ENCODE results near the gene PLXNB3. TPM values are rescaled to one million over a fixed set of nuclear protein-coding genes. Genes with fewer than 3 reads are reported as not detected.

PLXNB3 gene
- polyA plus RNA-seq (2013, experiment 1 of 2), result 1.6 TPM
- 3.6 TPM for polyA plus RNA-seq (2013, experiment 2 of 2)

DNA sequence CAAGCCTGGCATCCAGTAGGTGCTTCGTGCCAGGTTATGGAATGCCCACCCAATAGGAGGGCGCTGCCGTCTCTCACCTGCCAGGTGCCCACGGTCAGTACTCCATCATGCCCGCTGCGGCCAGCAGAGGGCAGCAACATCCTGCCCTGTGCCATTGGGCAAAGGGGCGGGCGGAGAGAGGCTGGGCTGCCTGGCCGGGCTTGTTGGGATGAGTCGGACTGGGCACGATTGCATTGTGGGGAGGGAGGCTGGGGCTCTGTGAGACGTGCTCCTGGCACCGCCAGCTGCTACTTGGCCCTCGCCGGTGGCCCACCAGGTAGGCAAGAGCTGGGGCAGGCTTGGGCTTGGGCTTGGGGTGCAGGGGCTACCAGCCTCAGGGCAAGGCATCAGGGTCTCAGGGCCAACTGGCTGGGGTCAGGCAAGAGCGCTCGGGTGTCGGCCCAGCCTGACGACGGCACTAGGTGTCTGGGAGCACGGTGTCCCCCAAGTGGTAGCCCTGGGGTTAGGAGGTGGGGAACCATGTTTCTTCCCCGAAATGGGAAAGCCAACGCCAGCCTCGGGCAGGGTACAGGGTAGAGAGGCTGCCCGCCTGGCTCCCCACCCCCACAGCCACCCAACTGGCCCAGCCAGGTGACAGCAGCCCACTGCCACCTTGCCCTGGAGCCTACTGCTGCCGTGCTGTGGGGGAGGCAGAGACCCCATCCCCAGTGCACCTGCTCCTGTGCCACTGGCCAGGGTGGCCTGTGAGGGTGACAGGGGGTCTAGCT, at the start of gene PLXNB3:
Gene PLXNB3 (plus strand): TSS at position 261 of the 767 bp plus-strand sequence. CDS start 1,287 bp downstream, outside the sequence.
- Histone ChIP-seq H3K4me1 (ENCODE audit: insufficient read depth, low read length) (peaks cover 4% of the 10 kb centered on the region; the same call in 1 of the 2 replicates), H3K4me3 (ENCODE audit: low read length) (no peak within 1 kb of the TSS; the same call in 1 of the 2 replicates), H3K27me3 (ENCODE audit: insufficient read depth, low read length) (no peaks in the 10 kb centered on the region), H3K9me3 (ENCODE audit: insufficient read depth, low read depth, low read length) (no peaks in the 10 kb centered on the region), H3K9ac (ENCODE audit: low read depth, low read length) (no peak within 1 kb of the TSS), H3K36me3 (ENCODE audit: insufficient read depth, low read length) (no peaks in the 10 kb centered on the region), H3K27ac (ENCODE audit: low read depth, low read length) (no peak within 1 kb of the TSS)
- WGBS, result 36% methylated on average over 22 of the region's 26 CpGs

DNA sequence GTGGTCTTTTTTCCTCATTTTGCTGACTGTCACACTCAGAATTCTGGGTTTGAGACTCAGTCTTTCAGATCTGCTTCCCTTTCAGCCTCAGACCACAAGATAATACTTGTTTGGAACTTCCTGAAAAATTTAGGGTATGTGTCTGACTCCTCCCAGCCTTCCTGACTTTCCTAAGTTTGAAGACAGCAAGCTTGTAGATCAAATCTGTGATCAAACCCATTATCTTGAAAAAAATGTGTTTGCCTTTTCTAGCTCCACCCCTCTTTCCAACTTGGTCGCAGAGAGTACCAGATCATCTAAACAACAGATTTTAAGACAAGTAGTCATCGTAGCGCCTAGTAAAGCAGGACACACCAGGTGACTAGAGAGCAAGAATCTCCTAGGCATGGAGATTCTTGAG, 49.8 kb upstream of the PLXNB3 start:
- 98% methylated on average over 3 of the region's 3 CpGs for WGBS
- Histone ChIP-seq H3K36me3 (ENCODE audit: insufficient read depth, low read length) (peaks cover 64% of the 10 kb centered on the region), H3K4me3 (ENCODE audit: low read length) (no peak overlapping the region), H3K9ac (ENCODE audit: low read depth, low read length) (no peak overlapping the region), H3K27me3 (ENCODE audit: insufficient read depth, low read length) (no peaks in the 10 kb centered on the region), H3K9me3 (ENCODE audit: insufficient read depth, low read depth, low read length) (no peaks in the 10 kb centered on the region), H3K27ac (ENCODE audit: low read depth, low read length) (no peak overlapping the region), H3K4me1 (ENCODE audit: insufficient read depth, low read length) (no peaks in the 10 kb centered on the region)

DNA sequence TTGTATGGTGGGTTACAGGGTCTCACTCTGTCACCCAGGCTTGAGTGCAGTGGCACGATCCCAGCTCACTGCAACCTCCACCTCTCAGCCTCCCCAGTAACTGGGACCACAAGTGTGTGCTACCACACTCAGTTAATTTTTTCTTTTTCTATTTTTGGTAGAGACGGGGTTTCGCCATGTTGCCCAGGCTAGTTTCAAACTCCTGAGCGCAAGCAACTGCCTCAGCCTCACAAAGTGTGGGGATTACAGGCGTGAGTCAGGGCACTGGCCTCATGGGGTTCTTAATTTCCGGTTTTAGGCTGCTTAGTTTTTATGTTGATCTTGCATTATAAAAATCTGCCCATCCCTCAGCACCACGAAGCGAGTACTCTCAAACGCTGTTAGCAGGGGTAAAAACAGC, 46.6 kb upstream of the PLXNB3 start:
- Histone ChIP-seq H3K4me1 (ENCODE audit: insufficient read depth, low read length) (no peaks in the 10 kb centered on the region), H3K27ac (ENCODE audit: low read depth, low read length) (no peak overlapping the region), H3K4me3 (ENCODE audit: low read length) (no peak overlapping the region), H3K27me3 (ENCODE audit: insufficient read depth, low read length) (no peaks in the 10 kb centered on the region), H3K9ac (ENCODE audit: low read depth, low read length) (no peak overlapping the region), H3K36me3 (ENCODE audit: insufficient read depth, low read length) (peaks cover 76% of the 10 kb centered on the region), H3K9me3 (ENCODE audit: insufficient read depth, low read depth, low read length) (no peaks in the 10 kb centered on the region)
- 97% methylated on average over 9 of the region's 9 CpGs for WGBS

DNA sequence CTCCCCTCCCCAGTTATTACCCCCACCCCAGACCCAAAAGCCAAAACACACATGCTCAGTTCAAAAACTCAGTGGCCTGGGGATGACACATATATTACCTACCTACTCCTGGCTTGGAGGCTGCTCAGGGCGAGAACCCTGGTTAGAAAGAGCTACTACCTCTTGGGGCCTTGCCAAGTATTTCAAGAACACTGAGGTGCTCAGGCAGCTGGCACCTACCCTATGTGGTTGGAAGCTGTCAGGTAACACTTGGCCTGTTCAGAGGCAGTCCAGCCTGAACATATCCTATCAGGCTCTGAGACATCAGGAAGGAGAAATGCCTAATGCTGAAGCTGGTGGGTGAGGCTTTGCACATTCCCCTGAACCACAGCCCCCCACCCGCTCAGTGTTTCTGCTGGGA, 44.8 kb upstream of the PLXNB3 start:
- Histone ChIP-seq H3K4me1 (ENCODE audit: insufficient read depth, low read length) (peaks cover 8% of the 10 kb centered on the region; the same call in 1 of the 2 replicates), H3K9ac (ENCODE audit: low read depth, low read length) (no peak overlapping the region), H3K27me3 (ENCODE audit: insufficient read depth, low read length) (no peaks in the 10 kb centered on the region), H3K36me3 (ENCODE audit: insufficient read depth, low read length) (peaks cover 69% of the 10 kb centered on the region), H3K4me3 (ENCODE audit: low read length) (no peak overlapping the region), H3K27ac (ENCODE audit: low read depth, low read length) (no peak overlapping the region), H3K9me3 (ENCODE audit: insufficient read depth, low read depth, low read length) (no peaks in the 10 kb centered on the region)
- WGBS, result 86% methylated on average over 2 of the region's 2 CpGs

DNA sequence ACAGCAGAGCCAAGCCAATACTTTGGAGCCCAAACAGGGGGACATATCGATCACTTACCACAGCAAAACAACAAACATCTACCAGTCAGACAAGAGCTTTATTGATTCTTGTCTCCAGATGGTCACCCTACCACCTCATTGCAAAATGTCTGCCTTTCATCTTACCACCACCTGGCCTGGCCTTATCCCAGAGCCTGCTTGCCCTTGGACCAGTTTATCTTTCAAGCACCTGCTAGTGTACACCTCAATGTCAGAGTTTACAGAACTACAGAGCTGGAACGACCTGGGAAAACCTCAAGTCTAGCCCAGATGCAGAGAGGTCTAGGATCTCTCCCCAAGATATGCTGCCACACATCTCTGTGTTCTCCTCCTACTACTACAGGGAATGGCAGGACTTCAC, 44.3 kb upstream of the PLXNB3 start:
- Histone ChIP-seq H3K27me3 (ENCODE audit: insufficient read depth, low read length) (no peaks in the 10 kb centered on the region), H3K9me3 (ENCODE audit: insufficient read depth, low read depth, low read length) (no peaks in the 10 kb centered on the region), H3K27ac (ENCODE audit: low read depth, low read length) (no peak overlapping the region), H3K36me3 (ENCODE audit: insufficient read depth, low read length) (peaks cover 64% of the 10 kb centered on the region), H3K4me1 (ENCODE audit: insufficient read depth, low read length) (peaks cover 8% of the 10 kb centered on the region; the same call in 1 of the 2 replicates), H3K4me3 (ENCODE audit: low read length) (no peak overlapping the region), H3K9ac (ENCODE audit: low read depth, low read length) (no peak overlapping the region)
- WGBS, result 97% methylated on average over 2 of the region's 2 CpGs

DNA sequence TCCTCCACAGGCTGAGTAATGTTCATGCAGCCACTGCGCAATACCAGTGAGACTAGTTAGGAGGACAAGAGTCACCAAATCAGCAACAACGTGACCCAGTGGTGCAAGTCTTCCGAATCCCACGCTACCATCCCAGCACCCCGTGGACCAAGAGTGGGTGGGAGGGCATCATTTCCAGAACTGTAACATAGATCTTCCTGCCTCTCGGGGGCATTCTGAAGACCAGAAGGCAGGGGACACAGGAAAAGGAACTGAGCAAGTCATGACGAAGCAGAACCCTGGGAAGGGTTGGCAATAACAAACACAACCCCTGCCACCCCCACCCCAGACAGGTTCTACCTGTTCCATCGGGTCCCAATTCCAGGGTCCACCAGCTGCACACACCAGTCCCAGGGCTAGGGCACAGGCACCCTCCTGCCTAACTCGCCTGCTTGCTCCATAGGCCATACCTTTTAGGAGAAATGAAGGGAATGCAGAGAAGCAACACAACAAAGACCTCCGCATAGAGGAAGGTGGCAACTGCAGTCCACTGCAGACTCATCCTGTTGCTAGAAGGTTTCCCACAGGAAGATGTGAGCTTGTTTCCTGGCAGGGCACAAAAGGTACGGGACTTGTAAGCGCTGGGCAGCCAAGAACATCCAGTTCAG, 41.2 kb upstream of the PLXNB3 start:
- 70% methylated on average over 12 of the region's 12 CpGs for WGBS
- no peaks in the 10 kb centered on the region for H3K9me3 ChIP-seq (ENCODE audit: insufficient read depth, low read depth, low read length)
- H3K9ac ChIP-seq (ENCODE audit: low read depth, low read length), result peak overlapping the region; percentile 71
- peak overlapping the region; percentile 84 for H3K4me3 ChIP-seq (ENCODE audit: low read length)
- H3K4me1 ChIP-seq (ENCODE audit: insufficient read depth, low read length), result peaks cover 13% of the 10 kb centered on the region
- H3K27ac ChIP-seq (ENCODE audit: low read depth, low read length), result no peak overlapping the region
- H3K36me3 ChIP-seq (ENCODE audit: insufficient read depth, low read length), result peaks cover 39% of the 10 kb centered on the region
- no peaks in the 10 kb centered on the region for H3K27me3 ChIP-seq (ENCODE audit: insufficient read depth, low read length)

DNA sequence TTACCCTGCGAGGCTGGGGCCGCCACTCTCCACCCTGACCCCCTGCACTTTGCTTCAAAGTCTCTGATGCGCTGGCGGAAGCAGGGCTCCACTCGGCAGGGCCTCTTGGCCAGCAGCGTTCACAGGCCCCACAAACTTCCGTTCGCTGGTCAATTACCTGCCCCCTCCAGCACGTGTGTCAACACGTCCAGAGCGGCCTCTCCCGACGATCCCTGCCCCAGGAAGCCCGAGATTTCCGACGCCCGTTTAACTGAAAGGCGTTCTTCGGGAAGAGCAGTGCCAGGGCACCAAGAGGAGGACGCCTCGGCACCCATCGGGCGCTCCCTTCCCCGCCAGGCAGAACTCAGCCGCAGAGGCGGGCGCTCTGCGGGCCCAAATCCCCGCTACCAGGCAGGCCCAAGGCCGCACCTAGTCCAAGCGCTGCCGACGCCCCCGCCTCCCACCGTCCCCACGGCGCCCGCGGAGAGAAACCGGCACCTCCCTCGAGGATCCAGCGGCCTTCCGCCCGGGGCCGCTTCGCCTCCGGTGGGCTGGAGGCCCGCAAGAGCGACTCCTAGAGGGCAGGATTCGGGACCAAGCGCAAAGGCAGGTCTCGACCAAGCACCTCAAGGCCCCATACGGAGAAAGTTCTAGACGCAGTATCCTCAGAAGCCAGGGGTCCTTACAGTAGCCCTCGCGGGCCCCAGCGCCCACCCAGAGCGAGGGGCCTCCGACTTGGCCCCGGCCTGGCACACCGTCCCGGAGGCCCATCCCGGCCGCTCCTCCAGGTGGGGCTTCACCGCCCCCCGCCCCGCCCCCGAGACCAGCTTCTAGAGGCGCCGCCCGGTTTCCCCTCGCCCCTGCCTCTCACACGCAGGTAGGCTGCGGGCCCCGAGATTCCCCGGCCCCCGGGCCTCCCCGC, 40.4 kb upstream of the PLXNB3 start:
- peak overlapping the region; percentile 68 for H3K27ac ChIP-seq (ENCODE audit: low read depth, low read length)
- WGBS, result under 1% methylated on average over 78 of the region's 78 CpGs
- peak overlapping the region; percentile 71 for H3K9ac ChIP-seq (ENCODE audit: low read depth, low read length)
- H3K9me3 ChIP-seq (ENCODE audit: insufficient read depth, low read depth, low read length), result no peaks in the 10 kb centered on the region
- peak overlapping the region; percentile 84 for H3K4me3 ChIP-seq (ENCODE audit: low read length)
- H3K27me3 ChIP-seq (ENCODE audit: insufficient read depth, low read length), result no peaks in the 10 kb centered on the region
- H3K4me1 ChIP-seq (ENCODE audit: insufficient read depth, low read length), result peaks cover 13% of the 10 kb centered on the region
- peaks cover 34% of the 10 kb centered on the region for H3K36me3 ChIP-seq (ENCODE audit: insufficient read depth, low read length)

DNA sequence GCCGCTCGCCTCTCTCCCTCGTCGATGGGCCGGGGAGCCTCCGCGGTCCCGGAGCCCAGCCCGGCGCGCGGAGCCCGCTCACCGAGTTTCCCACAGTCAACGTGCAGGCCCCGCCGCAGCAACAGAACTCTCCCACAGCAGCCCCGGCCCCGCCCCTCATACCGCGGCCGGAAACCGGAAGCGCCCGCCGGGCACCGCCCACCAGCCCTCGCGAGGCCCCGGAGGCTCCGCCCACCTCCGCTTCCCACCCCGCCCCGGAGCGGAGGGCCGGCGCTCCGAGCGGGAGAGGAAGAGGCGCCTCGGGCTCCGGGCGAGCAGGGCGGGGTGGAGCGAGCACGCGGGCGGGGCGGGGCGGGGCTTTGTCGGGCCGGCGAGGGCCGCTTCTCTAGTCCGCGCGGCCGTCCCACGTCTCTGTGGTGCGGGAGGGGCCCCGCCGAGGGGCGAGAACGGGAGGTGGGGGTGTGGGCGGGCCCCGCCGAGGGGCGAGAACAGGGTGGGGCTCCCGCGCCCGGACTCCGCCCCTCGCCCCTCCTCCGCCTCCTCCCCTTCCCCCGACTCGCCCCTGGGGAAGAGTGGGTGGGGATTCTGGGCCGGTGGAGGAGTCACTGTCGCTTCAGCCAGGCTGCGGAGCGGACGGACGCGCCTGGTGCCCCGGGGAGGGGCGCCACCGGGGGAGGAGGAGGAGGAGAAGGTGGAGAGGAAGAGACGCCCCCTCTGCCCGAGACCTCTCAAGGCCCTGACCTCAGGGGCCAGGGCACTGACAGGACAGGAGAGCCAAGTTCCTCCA, 39.6 kb upstream of the PLXNB3 start, which contains the start of the genes ABCD1 and BCAP31:
Gene ABCD1 (plus strand): TSS at position 605 of the 787 bp plus-strand sequence. CDS start 411 bp downstream, outside the sequence.
Gene BCAP31 (minus strand): TSS at position 136 of the 787 bp plus-strand sequence. CDS start 1,143 bp downstream, outside the sequence.
- under 1% methylated on average over 66 of the region's 88 CpGs for WGBS

DNA sequence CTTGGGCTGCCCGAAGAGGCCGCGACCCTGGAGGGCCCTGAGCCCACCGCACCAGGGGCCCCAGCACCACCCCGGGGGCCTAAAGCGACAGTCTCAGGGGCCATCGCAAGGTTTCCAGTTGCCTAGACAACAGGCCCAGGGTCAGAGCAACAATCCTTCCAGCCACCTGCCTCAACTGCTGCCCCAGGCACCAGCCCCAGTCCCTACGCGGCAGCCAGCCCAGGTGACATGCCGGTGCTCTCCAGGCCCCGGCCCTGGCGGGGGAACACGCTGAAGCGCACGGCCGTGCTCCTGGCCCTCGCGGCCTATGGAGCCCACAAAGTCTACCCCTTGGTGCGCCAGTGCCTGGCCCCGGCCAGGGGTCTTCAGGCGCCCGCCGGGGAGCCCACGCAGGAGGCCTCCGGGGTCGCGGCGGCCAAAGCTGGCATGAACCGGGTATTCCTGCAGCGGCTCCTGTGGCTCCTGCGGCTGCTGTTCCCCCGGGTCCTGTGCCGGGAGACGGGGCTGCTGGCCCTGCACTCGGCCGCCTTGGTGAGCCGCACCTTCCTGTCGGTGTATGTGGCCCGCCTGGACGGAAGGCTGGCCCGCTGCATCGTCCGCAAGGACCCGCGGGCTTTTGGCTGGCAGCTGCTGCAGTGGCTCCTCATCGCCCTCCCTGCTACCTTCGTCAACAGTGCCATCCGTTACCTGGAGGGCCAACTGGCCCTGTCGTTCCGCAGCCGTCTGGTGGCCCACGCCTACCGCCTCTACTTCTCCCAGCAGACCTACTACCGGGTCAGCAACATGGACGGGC, 38.8 kb upstream of the PLXNB3 start:
- Histone ChIP-seq H3K9me3 (ENCODE audit: insufficient read depth, low read depth, low read length) (no peaks in the 10 kb centered on the region), H3K27ac (ENCODE audit: low read depth, low read length) (no peak overlapping the region), H3K4me3 (ENCODE audit: low read length) (peak overlapping the region; percentile 41), H3K4me1 (ENCODE audit: insufficient read depth, low read length) (peaks cover 13% of the 10 kb centered on the region), H3K9ac (ENCODE audit: low read depth, low read length) (no peak overlapping the region), H3K27me3 (ENCODE audit: insufficient read depth, low read length) (no peaks in the 10 kb centered on the region), H3K36me3 (ENCODE audit: insufficient read depth, low read length) (peaks cover 18% of the 10 kb centered on the region)
- WGBS, result 78% methylated on average over 55 of the region's 55 CpGs

More for the DNA sequence above, 39.6 kb upstream of the PLXNB3 start, which contains the start of the genes ABCD1 and BCAP31:
- Histone ChIP-seq H3K36me3 (ENCODE audit: insufficient read depth, low read length) (peaks cover 26% of the 10 kb centered on the region), H3K9me3 (ENCODE audit: insufficient read depth, low read depth, low read length) (no peaks in the 10 kb centered on the region), H3K27me3 (ENCODE audit: insufficient read depth, low read length) (no peaks in the 10 kb centered on the region), H3K4me3 (ENCODE audit: low read length) (peak within 1 kb of the TSS; percentile 84), H3K27ac (ENCODE audit: low read depth, low read length) (peak within 1 kb of the TSS; percentile 68), H3K9ac (ENCODE audit: low read depth, low read length) (peak within 1 kb of the TSS; percentile 71), H3K4me1 (ENCODE audit: insufficient read depth, low read length) (peaks cover 13% of the 10 kb centered on the region)

All from HUES64 (cell line).